NCI-H1694 treated with DMSO at 0.1 percent for 48 hours (cell line): Measurements from ENCODE around the gene RGL1.

Experiments used
- DNase-seq: peaks from one replicate; lab custom pipeline; 2025; lab: John Stamatoyannopoulos, UW

Gene RGL1

DNA sequence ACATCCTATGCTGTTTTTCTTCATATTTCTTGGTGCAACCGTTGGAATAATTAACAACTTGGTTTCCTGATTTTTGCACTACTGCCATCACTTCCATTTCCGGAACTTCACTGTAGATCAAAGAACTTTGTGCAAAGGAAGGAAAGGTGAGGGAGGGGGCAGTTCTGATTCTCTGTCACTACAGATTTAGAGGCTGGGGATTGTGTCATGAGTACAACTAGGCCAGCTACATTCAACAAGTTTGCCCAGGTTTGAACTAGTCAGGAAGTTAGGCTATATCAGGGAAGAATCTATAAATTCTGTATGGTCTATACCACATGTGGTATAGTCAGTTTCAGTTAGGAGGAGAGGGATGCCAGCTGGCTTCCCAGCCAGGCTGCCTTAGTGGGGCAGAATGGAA is 84.2 kb downstream of the RGL1 start:
- no peak for DNase-seq

DNA sequence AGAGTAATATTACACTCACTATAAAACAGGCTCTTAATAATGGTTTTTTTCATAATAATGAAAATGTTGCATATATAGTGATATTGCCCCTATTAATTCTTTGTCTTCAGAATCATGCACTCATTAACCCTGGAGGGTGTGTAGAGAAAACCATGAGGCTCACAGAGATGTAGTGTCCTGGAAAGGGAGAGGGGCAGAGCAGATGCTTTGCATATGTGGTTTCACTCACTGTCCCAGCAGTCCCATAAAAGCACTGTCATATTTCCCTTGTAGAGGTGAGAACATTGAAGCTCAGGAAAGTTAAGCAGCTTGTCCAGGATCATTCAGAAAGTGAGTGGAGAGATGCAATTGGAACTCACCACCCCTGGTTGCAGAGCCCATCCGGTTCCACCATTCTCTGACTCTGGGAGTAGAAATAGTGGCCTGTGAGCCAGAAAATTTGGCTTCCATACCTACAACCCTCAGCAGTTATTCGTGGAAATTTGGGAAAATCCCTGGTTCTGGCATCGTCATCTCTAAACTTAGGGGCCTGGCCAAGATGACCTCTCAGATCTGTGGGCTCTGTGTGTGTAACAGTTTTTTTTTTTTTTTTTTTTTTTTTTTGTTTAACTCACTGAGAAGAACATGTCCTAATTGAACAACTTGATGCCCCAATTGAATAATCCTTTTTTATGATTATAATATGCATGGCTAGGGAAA is 86.4 kb downstream of the RGL1 start:
- no peak for DNase-seq

DNA sequence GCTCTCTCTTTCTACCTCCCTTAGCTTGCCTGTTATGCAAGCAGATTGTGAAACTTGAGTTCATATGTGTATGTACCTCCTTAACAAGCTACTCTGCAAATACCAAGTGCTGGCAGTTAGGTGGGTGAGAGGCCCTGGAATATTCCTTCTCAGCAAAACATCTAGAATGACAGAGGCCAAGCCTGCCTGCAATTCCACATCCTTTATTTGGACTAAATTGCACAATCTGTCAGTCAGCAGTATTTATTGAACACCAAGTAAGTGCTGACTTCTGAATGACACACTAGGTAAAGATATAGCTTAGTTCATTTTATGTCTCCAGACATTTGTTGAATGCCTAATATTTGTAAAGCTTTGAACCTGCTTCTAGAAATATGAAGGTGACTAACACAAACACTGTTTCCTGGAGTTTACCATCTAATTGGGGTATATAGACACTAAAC is 87.5 kb downstream of the RGL1 start:
- DNase-seq: no peak

DNA sequence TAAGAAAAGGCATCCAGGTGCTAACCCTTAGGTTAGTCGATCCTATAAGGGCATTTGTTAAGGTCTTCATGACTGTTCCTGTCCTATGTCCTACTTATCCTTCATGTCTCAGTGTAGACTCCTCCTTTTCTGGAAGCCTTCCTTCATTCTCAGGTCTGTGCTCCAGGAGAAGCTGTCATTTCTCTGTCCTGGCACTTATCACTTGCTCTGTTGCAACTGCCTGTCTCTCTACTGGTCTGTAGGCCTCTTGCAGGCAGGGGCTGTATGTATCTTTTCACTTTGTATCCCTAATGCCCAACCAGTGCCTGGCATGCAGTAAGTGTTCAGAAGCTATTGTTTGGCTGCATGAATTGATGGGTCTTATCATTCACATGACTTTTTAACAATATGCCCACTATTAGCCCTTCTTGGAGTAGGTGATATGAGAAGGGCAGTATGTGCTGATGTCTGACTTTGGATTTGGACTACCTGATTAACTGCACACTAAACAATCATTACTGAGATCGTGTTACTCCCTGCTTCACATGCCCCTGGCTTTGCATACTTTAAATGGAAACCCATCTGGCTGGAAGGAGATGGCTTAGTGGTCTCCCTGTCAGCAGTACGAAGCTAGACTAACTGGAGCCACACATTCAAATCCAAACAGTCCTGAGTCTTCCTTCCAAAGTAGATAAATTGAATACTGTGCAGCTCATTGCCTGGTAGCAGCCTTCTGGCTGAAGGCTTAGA is 88.8 kb downstream of the RGL1 start:
- no peak for DNase-seq

DNA sequence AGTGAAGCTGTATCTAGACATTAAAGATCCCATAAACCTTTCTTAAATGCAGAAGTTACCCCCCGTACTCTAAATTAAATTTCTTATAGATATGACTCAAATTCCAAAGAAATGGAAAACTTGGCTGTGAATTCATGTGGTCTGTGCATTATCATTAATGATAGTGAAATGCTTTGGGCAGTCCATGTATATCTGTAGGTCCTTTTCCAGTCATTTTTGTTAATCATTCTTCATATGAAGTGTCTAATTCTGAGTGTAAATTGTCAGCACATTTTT is 89.3 kb downstream of the RGL1 start:
- DNase-seq: no peak

DNA sequence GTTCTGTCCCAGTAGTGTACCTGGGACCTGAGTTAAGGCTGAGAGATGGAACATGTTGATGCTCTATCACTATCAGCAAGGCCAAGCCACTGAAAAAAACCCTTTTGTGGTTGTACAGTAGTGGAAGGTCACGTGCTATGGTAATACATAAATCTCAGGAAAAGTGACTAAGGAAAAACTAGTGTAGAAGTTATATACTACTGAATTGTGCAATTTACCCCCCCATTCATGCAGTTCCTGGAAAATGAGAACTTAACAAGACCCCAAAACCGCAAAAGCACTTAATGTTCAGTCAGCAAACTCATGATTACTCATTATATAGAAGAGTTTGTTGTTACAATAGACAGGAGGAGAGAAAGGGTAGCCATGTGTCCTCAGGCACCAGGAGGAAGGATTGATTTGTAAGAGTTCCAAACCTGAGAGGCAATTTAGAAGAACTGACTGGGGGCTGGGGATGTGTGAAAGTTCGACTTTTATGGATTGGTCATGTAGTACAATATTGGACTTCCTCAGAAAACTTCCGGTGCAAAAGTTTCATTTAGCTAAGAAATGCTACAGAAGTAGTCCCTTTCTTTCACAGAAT is 91.6 kb downstream of the RGL1 start:
- no peak for DNase-seq

DNA sequence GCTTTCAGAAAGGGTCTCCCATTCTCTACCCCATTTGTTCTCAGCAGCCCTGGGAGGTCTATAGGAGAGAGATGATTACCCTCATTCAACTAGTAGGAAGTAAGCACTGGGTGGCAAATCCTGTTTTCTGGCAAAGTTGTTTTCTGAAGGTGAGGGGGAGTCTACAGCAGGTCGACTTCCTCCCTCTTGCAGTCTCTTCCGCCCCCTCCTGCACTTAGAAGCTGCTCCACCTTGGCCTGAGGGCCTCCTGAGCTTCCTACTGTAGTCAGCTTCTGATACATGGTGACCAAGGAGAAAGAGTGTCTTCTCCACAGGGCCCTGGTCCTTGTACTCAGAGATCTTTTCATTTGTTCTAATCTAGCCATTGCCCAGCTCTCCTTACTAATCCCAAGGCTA is 93.1 kb downstream of the RGL1 start:
- DNase-seq: no peak

DNA sequence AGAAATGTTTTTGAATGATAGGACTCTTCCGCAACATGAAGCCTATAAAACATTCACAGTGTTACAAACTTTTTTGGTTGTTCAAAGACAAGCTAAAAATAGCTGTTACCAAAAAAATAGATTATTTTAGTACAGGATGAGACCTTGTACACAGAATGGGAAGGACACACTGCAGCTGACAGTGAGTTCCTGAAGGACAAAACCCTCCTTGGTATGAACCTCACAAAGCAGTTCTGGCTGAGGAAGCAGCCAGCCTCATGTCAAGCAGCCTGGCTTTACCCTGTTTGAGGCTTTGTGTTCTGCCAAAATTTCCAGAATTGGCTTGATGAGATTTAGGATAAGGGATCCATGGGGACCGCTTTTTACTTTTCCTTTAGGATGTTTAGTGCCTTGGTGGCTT is 93.7 kb downstream of the RGL1 start:
- DNase-seq: no peak

DNA sequence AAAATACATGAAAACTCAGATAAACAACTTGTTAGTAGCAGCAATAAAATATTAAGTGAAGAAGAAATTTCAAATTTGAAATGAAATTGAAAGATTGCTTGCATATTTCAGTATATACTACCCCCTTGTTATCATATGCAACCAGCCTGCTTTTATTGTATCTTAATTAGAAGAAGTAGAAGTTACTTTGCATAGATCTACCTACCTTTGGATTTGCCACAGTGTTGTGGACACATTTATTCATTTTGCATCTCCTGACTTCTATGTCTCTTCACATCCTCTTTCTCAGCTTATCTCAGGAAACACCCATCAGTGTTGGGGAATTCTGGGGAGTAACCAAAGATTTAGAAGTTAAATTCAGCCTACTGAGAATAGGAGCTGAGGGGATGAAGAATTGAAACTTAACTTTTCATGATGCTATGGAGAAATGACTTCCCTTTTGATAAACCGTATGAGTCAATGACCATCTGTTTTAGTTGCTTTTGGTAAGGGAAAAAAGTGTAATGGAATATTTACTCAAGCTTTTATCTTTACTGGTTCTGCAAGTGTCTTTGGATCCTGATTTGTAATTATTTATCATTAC is 96.9 kb downstream of the RGL1 start:
- DNase-seq: no peak

DNA sequence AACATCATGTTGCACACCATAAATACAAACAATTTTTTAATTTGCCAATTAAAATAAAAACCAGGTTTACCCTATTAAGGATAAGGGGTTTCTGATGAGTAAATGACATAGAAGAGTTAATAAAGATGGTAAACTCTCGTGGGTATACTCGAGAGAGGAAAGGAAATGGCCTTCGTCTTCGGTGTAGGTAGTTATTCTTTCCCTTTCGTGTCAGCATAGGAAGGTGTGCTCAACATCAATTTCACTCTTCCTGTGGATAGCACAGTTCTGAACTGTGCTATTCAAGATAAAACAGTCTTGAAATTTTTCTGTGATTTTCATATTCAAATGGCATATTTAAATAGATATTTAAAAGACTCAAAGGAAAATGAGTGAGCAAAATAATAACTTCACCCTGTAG is 98.2 kb downstream of the RGL1 start:
- DNase-seq: no peak

DNA sequence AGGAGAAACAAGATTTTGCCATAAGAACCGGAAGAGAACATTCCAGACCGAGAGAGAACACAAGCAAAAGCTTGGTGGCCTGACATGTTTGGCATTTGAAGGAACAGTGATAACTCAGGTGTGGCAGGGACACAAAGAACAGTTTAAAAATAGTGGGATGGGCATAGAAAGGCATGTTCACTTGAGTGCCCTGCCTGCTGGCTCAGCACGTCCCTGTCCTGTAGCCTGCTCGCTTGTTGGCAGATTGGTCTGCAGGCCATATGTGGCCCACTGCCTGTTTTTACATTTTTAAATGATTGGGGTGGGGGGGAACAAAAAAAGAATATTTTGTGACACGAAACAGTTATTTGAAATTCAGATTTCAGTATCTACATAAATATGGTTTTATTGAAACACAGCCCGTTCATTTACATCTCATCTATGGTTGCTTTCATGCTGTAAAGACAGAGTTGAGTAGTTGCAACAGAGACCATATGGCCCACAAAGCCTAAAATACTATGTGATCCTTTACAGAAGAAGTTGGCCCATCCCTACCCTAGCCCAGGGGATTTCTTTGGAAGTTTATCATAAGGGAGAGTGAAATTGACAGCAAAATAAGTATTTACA is 100.7 kb downstream of the RGL1 start:
- no peak for DNase-seq

DNA sequence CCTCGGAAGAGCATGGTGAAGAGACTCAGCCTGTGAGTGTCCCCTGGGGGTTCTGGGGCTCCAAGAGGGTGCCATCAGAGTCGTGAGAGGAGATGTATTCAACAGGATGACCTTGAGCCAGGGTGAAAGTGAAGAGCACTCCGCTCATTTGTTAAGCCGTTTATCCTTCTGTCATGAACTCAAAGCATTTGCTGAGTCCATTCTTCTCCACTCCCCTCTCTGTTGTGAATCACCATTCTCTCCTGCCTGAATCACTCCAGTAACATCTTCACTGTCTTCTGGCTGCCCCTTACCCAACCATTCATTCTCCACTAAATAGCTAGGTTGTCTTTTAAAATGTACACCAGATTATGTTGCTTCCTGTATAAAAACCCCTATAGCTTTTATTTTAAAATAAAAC is 102.2 kb downstream of the RGL1 start:
- DNase-seq: no peak

DNA sequence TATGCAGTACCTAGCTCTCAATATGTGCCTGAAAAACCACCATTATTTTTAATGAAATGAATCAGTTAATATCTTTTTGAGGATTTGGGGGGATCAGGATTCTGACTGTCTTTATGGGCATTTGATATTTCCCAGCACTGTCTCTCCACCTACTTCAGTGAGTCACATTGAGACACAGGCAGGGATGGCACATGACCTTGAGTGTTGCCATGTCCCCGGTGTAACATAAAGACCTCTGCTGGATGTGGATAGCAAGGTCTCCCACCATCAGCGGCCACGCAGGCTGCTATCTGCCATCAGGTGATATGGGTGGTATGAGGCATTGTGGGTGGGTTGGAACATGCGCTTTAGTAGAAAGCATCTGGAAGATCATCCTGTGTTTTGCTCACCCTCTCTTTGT is 103.2 kb downstream of the RGL1 start:
- DNase-seq: no peak

DNA sequence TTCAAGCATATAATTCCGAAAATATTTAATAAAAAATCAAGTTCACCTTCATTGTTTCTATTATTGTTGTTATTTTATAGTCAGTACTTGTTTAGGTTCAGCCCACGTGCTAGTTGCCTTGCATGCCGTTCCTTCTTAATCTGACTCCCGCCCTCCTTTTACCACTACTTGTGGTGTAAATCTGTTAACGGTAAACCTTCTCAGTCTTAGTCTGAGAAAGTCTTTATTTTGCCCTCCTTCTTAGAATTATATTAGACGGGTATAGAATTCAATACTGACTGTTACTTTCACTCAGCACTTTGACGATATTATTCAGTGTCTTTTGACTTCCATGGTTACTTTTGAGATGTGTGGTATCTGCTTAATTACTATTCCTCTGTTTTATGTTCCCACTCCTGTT is 104.8 kb downstream of the RGL1 start:
- DNase-seq: no peak

DNA sequence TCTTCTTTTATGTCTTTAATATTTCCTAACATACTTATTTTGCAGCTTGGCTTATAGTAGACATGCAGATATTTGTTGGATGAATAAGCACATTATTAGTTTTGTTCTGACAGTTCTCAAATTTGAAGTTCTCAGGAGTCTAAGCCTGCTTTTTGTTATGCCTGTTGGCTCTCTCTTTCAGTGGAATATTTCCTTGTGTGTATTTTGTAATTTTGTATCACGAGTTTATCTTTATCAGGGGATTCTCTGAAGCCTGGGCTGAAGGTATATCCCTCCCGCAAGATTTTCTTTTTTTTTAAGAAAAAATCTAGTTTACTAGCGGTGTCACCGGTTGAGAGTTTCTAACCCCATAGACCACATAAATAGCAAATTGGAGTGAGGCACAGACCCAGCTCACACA is 105.9 kb downstream of the RGL1 start:
- no peak for DNase-seq

DNA sequence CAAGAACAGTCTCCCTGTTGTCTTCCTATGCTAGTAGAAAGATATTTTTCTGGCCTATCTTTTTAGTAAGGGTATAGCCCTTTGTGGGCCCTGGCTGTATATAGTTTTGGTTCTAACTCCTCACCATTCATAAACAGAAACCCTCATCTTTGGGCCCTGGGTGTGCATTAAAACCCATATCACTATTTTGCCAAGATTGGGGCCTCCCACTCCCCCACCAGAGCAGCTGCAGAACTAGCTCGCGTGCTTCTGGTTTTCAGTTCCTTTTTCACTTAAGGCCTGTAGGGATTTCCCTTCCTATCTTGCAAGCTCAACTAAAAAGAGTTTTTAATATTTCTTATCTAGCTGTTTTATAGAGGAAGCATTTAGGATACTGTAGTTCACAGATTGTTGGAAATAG is 106.4 kb downstream of the RGL1 start:
- no peak for DNase-seq

DNA sequence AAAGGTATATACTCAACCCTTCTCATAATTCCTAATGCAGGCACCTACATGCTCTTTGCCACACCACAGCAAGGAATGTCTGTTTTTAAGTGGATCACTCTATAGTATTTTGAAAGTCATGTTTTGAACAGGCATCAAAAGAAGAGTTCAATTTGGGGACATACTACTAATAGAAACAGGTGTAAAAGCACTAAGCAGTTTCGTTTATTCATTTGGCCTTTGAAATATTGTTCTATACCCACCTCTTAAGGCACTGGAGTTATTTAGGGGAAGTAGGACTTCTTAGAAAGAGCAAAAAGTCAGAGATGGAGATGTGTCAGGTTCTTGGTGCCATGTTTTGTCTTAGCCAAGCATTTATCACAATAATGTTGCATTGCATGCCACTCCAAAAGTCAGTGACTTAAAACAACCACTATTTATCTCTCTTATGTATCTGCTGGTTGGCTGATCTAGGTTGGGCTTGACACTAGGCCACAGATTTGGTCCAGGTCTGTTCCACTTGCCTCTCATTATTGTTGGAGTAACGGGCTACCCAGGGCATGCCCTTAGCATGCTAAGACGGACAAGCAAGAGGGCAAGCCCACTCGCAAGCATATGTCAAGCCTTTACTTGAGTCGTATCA is 107.5 kb downstream of the RGL1 start:
- no peak for DNase-seq

DNA sequence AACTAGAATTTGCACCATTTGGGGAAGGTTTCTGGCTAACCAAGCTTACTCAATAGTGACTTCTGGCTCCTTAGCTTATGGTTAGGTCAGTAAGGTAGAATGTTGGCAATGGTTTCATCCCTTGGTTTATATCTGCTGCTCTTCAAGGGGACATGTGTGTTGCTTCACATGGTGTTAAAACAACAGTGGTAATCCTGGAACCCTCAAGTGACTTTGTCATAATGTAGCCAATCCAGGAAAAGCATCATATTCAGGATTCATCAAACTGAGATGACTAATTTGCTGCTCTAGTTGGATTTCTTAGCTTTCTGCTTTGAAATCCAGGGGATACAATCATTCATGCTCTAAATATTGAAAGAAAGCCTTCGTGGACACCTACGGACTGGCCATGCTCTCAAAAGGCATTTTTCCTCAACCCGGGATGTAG is 108.7 kb downstream of the RGL1 start:
- DNase-seq: no peak

DNA sequence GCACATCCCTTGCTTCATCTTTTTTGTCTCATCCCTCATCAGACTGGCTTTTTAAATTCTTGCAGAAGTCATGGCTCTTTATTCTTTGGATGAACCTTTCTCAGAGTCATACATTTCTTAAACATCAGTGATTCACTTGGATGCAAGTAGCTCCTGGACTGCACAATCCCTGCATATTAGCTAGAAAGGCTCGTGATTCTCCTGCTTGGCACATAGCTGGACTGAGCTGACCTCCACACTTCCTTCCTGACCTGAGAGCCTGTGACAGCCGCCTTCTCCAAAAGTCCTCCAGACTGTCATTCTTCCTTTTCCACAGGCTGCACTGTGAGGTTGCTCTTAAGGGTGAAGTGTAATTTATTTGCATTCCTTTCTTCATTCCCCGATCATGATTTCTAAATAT is 109.4 kb downstream of the RGL1 start:
- DNase-seq: no peak

DNA sequence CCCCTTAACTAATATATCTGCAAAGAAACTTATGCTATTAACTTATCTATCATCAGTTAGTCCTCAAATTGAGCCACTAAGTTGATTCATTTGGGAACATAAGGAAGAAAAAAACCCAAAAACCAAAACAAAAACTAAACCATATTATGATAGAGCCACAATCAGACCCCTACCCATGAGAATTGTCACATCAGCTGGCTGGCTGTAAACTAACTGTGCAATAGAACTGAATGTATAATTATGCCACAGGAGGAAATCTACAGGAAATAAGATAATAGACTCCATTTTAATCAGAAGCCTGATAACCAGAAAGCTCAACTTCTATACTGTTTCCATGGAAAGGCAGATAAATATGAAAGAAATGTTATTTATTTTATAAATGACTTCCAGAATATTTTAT is 110.0 kb downstream of the RGL1 start:
- no peak for DNase-seq

DNA sequence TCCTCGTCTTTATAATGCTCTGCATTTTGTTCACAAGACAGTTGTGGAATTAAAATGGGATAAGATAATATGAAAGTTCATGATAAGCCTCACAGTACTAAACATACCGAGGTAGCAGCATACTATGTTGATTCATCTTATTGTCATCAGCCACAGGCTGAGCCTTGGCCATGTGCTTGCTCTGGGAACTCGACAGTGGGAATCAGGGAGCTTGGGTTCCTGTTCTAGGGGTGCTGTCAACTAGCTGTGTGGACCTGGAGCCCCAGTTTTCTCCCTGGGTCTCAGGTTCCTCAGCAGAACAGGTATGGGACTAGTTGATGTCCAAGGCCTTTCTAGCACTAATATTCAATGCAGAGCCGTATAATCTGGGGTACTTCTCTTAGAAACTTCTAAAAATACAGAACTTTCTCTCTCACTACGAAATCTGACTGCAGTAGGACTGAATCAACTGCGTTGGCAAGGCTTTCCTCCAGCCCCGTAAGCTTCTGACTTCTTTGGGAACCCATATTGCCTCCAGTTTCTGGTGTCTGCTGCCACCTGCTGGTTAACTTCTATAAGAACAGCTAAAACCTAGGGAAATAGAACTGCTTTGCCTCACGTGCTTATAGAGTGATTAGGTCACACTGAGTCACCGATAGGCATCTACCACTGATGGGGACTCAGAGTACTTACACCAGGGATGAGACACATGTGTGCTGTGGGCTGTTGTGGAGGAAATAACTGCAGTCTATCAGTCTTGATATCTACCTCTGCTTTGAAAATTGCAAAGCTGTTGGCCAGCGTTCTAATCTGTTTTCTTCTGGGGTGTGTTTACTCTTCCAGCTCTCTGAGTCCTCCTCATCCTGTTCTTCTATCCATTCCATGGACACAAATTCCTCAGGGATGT is 110.9 kb downstream of the RGL1 start:
- peak; percentile 90 for DNase-seq

DNA sequence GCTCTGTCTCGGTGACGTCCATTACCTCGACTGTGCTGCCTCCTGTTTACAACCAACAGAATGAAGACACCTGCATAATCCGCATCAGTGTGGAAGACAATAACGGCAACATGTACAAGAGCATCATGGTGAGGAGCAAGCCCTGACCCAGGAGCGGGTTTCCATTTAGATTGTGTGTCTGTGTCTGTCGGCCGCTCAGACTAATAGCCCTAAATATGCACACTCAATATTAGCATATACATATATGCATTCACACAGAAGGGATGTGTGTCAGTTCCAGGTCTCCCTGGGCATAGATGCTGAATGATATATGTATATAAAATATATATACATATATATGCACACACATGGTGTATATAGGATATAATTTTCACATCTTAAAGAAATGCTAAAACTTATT is 111.7 kb downstream of the RGL1 start:
- DNase-seq: no peak
